ENCODE measurements around the gene WDR70. TPM values are rescaled to one million over a fixed set of nuclear protein-coding genes. Genes with fewer than 3 reads are reported as not detected.
"Not testable (repeated sequence)": the region's sequence is repeated elsewhere in the genome, so short reads cannot be mapped to it uniquely, and the experiment has no call there.

WDR70 gene
- total RNA-seq, 1 experiment from 2014 or later, result 39.4 TPM

GRCh38 chr5:37683072-37683471 is 304.0 kb downstream of the WDR70 start:
- DNase-seq (ENCODE audit: low read depth), result no peak

- DNase-seq (ENCODE audit: low read depth), result no peak
Observed at GRCh38 chr5:37685211-37685610, 306.1 kb downstream of the WDR70 start.

- DNase-seq (ENCODE audit: low read depth), result no peak
Observed at GRCh38 chr5:37685816-37686215, 306.7 kb downstream of the WDR70 start.

- not testable (repeated sequence) for DNase-seq (ENCODE audit: low read depth)
Observed at GRCh38 chr5:37688925-37689324, 309.8 kb downstream of the WDR70 start.

GRCh38 chr5:37694333-37694732 is 315.2 kb downstream of the WDR70 start:
- DNase-seq (ENCODE audit: low read depth), result not testable (repeated sequence)

- DNase-seq (ENCODE audit: low read depth), result no peak
Observed at GRCh38 chr5:37694867-37695266, 315.7 kb downstream of the WDR70 start.

- DNase-seq (ENCODE audit: low read depth), result no peak
Observed at GRCh38 chr5:37695647-37696046, 316.5 kb downstream of the WDR70 start.

- peak; percentile 83 for DNase-seq (ENCODE audit: low read depth)
Observed at GRCh38 chr5:37696190-37697021, 317.3 kb downstream of the WDR70 start.

GRCh38 chr5:37701868-37702267 is 322.8 kb downstream of the WDR70 start:
- DNase-seq (ENCODE audit: low read depth), result no peak

GRCh38 chr5:37703841-37704241 is 324.7 kb downstream of the WDR70 start:
- DNase-seq (ENCODE audit: low read depth), result no peak

GRCh38 chr5:37704406-37704805 is 325.3 kb downstream of the WDR70 start:
- DNase-seq (ENCODE audit: low read depth), result no peak

- no peak for DNase-seq (ENCODE audit: low read depth)
Observed at GRCh38 chr5:37709020-37709419, 329.9 kb downstream of the WDR70 start.

GRCh38 chr5:37710965-37711364 is 331.8 kb downstream of the WDR70 start:
- no peak for DNase-seq (ENCODE audit: low read depth)

GRCh38 chr5:37712750-37713149 is 333.6 kb downstream of the WDR70 start:
- no peak for DNase-seq (ENCODE audit: low read depth)

- DNase-seq (ENCODE audit: low read depth), result no peak
Observed at GRCh38 chr5:37714756-37715155, 335.6 kb downstream of the WDR70 start.

- no peak for DNase-seq (ENCODE audit: low read depth)
Observed at GRCh38 chr5:37715361-37715760, 336.2 kb downstream of the WDR70 start.

- no peak for DNase-seq (ENCODE audit: low read depth)
Observed at GRCh38 chr5:37715992-37716391, 336.9 kb downstream of the WDR70 start.

- no peak for DNase-seq (ENCODE audit: low read depth)
Observed at GRCh38 chr5:37716405-37716804, 337.3 kb downstream of the WDR70 start.

GRCh38 chr5:37717276-37717612 is 338.1 kb downstream of the WDR70 start:
- DNase-seq (ENCODE audit: low read depth), result no peak

- peak; percentile 92 for DNase-seq (ENCODE audit: low read depth)
Observed at GRCh38 chr5:37717613-37718431, 338.7 kb downstream of the WDR70 start.

GRCh38 chr5:37720550-37720952 is 341.4 kb downstream of the WDR70 start:
- peak; percentile 29 for DNase-seq (ENCODE audit: low read depth)

- peak; percentile 39 for DNase-seq (ENCODE audit: low read depth)
Observed at GRCh38 chr5:37721447-37721871, 342.3 kb downstream of the WDR70 start.
